HepG2 (cell line): Measurements from ENCODE around the gene ZNF628. TPM values are rescaled to one million over a fixed set of nuclear protein-coding genes. Genes with fewer than 3 reads are reported as not detected.
A peak's percentile ranks its signal among the peaks of the same experiment; 100 is the strongest.

Experiments
- ATF4 ChIP-seq, 2 experiments: fragments of 450-650 bp in 1 of 2; sonication (generic) in 1 of 2; formaldehyde crosslinking; IDR thresholded peaks; 2 replicates each; pipeline versions ENCODE4 v1.5.0 to v1.8.0; 2020 to 2022; ENCODE audit warnings: mild to moderate bottlenecking in 1 of 2, missing genetic modification reagents in 1 of 2
- BCL3 ChIP-seq: sonication (generic); formaldehyde crosslinking; IDR thresholded peaks from 2 replicates; pipeline ENCODE4 v1.5.1; 2020; ENCODE audit warnings: mild to moderate bottlenecking, missing genetic modification reagents, moderate library complexity
- CEBPG ChIP-seq: IDR thresholded peaks from 2 replicates; pipeline ENCODE4 v1.6.1; 2016
- CHD4 ChIP-seq: fragments of 200-600 bp; sonication (generic); IDR thresholded peaks from 2 replicates; pipeline ENCODE4 v1.7.0; 2017; ENCODE audit warnings: mild to moderate bottlenecking, low read length, borderline replicate concordance
- DNMT1 ChIP-seq: sonication (generic); formaldehyde crosslinking; IDR thresholded peaks from 2 replicates; pipeline ENCODE4 v1.5.1; 2020; ENCODE audit warnings: mild to moderate bottlenecking, missing genetic modification reagents
- GMEB1 ChIP-seq: sonication (generic); formaldehyde crosslinking; IDR thresholded peaks from 2 replicates; pipeline ENCODE4 v1.5.1; 2020; ENCODE audit warnings: missing genetic modification reagents, mild to moderate bottlenecking, borderline replicate concordance
- HMGA1 ChIP-seq: sonication (generic); formaldehyde crosslinking; conservative IDR thresholded peaks from 2 replicates; pipeline ENCODE4 v1.4.0; 2020; ENCODE audit warnings: missing genetic modification reagents
- IRF2 ChIP-seq: IDR thresholded peaks from 2 replicates; pipeline ENCODE4 v1.6.1; 2018; ENCODE audit warnings: missing genetic modification reagents, missing compliant biosample characterization
- KDM3A ChIP-seq: IDR thresholded peaks from 2 replicates; pipeline ENCODE4 v1.6.1; 2018; ENCODE audit warnings: low read depth, missing compliant biosample characterization
- KLF9 ChIP-seq: IDR thresholded peaks from 2 replicates; pipeline ENCODE4 v1.6.1; 2016; ENCODE audit warnings: low read depth
- MXD1 ChIP-seq: sonication (generic); formaldehyde crosslinking; IDR thresholded peaks from 2 replicates; pipeline ENCODE4 v1.4.0; 2020; ENCODE audit warnings: mild to moderate bottlenecking, missing genetic modification reagents
- MXI1 ChIP-seq: IDR thresholded peaks from 3 replicates; pipeline ENCODE4 v1.6.1; 2012; ENCODE audit warnings: low read depth, low read length, inconsistent platforms, borderline replicate concordance
- POLR2G ChIP-seq: fragments of 200-400 bp; formaldehyde crosslinking; IDR thresholded peaks from 2 replicates; pipeline ENCODE4 v1.6.1; 2018; ENCODE audit warnings: mild to moderate bottlenecking, low read depth, low read length, moderate library complexity
- SMAD3 ChIP-seq: sonication (generic); formaldehyde crosslinking; IDR thresholded peaks from 2 replicates; pipeline ENCODE4 v1.4.0; 2020; ENCODE audit warnings: missing genetic modification reagents
- SMC3 ChIP-seq: IDR thresholded peaks from 2 replicates; pipeline ENCODE4 v1.6.1; 2011; ENCODE audit warnings: low read length, improper control_type of control experiment
- XBP1 ChIP-seq: sonication (generic); formaldehyde crosslinking; IDR thresholded peaks from 2 replicates; pipeline ENCODE4 v1.5.0; 2020; ENCODE audit warnings: missing genetic modification reagents
- YEATS2 ChIP-seq: sonication (generic); formaldehyde crosslinking; IDR thresholded peaks from 2 replicates; pipeline ENCODE4 v1.4.0; 2020; ENCODE audit warnings: missing genetic modification reagents, borderline replicate concordance
- ZNF280B ChIP-seq: sonication (generic); formaldehyde crosslinking; IDR thresholded peaks from 2 replicates; pipeline ENCODE4 v1.5.0; 2020; ENCODE audit warnings: missing genetic modification reagents, mild to moderate bottlenecking, borderline replicate concordance
- ZNF543 ChIP-seq: sonication (generic); formaldehyde crosslinking; IDR thresholded peaks from 2 replicates; pipeline ENCODE4 v1.4.0; 2020; ENCODE audit warnings: mild to moderate bottlenecking, missing genetic modification reagents
- ZNF552 ChIP-seq: sonication (generic); formaldehyde crosslinking; IDR thresholded peaks from 2 replicates; pipeline ENCODE4 v1.9.0; 2022; ENCODE audit warnings: missing genetic modification reagents, mild to moderate bottlenecking, borderline replicate concordance
- polyA plus RNA-seq, 8 experiments: library from polyadenylated mRNA; depleted of rRNA in 3 of 8; stranded (reverse) in 7 of 8; unstranded in 1 of 8; fragments of >200 nt; fragmentation: Illumina TruSeq in 4 of 8; extraction: Trizol in 4 of 8; gene quantifications; 2 replicates each; pipeline versions ENCODE4 v1.2.1 to v1.2.3, GENCODE V29; 2011 to 2016; ENCODE audit warnings: low read depth in 4 of 8, missing spikeins in 1 of 8, mixed read lengths in 1 of 8; ENCODE audit not compliant: insufficient read depth in 1 of 8
- total RNA-seq, 5 experiments: library from RNA; depleted of rRNA; stranded (reverse); fragments of >200 nt; fragmentation: Illumina TruSeq; extraction: Trizol; gene quantifications; 2 replicates each; pipeline ENCODE4 v1.2.3, GENCODE V29; 2016; ENCODE audit warnings: low read depth in 1 of 5
- TF ChIP-seq, protein P1 (sequence below): sonication (generic); formaldehyde crosslinking; IDR thresholded peaks from 2 replicates; pipeline ENCODE4 v1.4.0; 2020; ENCODE audit warnings: missing genetic modification reagents

ZNF628 gene
- total and polyA plus RNA-seq, 2 of the 13 experiments (the other 11 are each of a cell fraction or from before 2014, with no cell fraction given), result 0.54 to 1.2 TPM

DNA sequence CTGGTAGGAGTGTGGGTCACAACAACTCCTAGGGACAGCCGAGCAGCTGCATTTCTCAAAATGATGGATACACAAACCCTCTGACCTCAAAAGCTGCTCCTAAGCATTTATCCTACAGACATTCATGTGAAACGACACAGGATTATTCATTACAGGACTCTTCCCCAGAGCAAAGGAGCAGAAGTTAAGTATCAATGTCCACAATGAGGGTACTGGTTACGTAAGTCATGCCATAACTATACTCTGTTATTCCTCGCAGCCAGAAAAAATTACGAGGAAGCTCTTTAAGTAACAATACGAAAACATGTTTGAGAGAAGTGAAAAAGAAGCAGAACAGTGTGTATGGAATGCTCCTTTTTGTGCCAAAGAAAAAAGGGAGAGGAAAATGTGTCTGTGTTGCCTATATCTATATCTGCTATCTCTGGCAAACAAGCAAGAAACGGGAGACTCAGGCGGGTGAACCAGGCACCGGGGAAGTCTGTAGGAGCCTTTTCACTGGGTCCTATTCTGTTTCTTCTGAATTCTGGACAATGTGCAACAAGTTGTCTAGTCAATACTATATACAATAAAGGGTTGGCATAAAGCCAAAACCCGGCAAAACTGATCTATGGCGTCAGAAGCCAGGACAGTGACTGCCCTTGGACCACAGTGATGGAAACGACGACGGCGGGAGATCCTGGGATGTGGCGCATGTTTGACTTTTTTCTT, 16.3 kb upstream of the ZNF628 start (continued):
- TF ChIP-seq SMAD3 (CRISPR knock-in tag) (peak; percentile 49; the same call in 1 of the 2 replicates), CEBPG (CRISPR knock-in tag) (peak; percentile 70), SMC3 (no peak), HMGA1 (CRISPR knock-in tag) (no peak), KLF9 (CRISPR knock-in tag) (no peak), MXI1 (0 out of 3 replicates have a peak, but pooled peaks have one; percentile 14), POLR2G (no peak), BCL3 (no peak), CHD4 (peak; percentile 46; the same call in 1 of the 2 replicates), ZNF543 (CRISPR knock-in tag) (peak; percentile 73), IRF2 (CRISPR knock-in tag) (0 out of 2 replicates have a peak, but pooled peaks have one; percentile 35), ZNF552 (CRISPR knock-in tag) (no peak), XBP1 (CRISPR knock-in tag) (no peak), ATF4 (CRISPR knock-in tag; IDR thresholded peaks at IDR 0.05) (0 out of 4 replicates have a peak, but pooled peaks of 1 of the 2 experiments have one; percentile 5), GMEB1 (CRISPR knock-in tag) (no peak), MXD1 (no peak), DNMT1 (CRISPR knock-in tag) (no peak), YEATS2 (CRISPR knock-in tag) (no peak), KDM3A (no peak), ZNF280B (CRISPR knock-in tag) (no peak)
- TF ChIP-seq, protein P1, sequence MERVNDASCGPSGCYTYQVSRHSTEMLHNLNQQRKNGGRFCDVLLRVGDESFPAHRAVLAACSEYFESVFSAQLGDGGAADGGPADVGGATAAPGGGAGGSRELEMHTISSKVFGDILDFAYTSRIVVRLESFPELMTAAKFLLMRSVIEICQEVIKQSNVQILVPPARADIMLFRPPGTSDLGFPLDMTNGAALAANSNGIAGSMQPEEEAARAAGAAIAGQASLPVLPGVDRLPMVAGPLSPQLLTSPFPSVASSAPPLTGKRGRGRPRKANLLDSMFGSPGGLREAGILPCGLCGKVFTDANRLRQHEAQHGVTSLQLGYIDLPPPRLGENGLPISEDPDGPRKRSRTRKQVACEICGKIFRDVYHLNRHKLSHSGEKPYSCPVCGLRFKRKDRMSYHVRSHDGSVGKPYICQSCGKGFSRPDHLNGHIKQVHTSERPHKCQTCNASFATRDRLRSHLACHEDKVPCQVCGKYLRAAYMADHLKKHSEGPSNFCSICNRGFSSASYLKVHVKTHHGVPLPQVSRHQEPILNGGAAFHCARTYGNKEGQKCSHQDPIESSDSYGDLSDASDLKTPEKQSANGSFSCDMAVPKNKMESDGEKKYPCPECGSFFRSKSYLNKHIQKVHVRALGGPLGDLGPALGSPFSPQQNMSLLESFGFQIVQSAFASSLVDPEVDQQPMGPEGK (CRISPR knock-in tag), result 0 out of 2 replicates have a peak, but pooled peaks have one; percentile 22
